Measurements from ENCODE around the gene IFFO2. TPM values are rescaled to one million over a fixed set of nuclear protein-coding genes. Genes with fewer than 3 reads are reported as not detected.

IFFO2 gene
- total RNA-seq, 1 experiment from 2014 or later, result 15.3 TPM

DNA sequence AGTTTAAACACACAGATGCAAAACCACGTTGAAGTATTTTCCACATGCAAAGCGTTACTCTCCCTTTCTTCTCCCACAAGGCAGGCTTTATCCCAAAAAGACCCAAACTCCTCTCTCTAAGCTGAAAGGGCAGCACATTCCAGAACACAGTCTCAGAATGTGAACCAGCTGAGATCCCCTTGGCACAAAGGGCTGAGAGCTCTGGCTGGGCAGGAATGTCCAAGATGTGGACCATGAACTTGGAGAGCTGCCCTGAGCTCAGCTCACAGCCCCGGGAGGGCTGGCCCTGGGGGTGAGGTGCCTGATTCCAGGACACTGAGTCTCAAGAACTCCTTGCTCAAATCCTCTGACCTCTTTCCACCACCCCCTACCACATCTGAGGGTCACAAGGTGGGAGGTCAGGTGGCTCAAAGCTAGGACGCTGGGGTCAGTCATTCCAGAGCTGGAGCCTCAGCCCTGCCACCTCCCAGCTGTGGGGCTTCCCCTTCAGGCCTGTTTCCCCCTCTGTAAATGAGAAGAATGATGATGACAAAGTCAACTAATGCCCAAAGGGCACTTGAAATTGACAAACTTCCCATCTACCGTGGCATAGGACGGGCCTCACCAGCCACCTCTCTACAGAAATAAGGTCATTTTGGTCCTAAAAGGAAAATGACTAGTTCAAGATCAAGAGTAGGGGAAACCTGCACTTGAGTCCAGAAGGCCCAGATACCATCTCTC is 65.6 kb downstream of the IFFO2 start:
- no peak for DNase-seq (ENCODE audit: low read depth in 1 of 2, low spot score in 2 of 2)
- 0 out of 2 replicates have a peak, but pooled peaks cover 4% of the 10 kb centered on the region for H3K4me1 ChIP-seq (replicated peaks)
- H3K27ac ChIP-seq, result no peak overlapping the region
- no peaks in the 10 kb centered on the region for H3K27me3 ChIP-seq (replicated peaks)
- no peaks in the 10 kb centered on the region for H3K9me3 ChIP-seq (replicated peaks)
- H3K36me3 ChIP-seq, result no peaks in the 10 kb centered on the region
- no peak overlapping the region for H3K4me3 ChIP-seq

GRCh38 chr1:18886003-18886335 is 70.5 kb downstream of the IFFO2 start:
- no peaks in the 10 kb centered on the region for H3K9me3 ChIP-seq (replicated peaks)
- no peak overlapping the region for H3K27ac ChIP-seq
- DNase-seq (ENCODE audit: low read depth in 1 of 2, low spot score in 2 of 2), result no peak
- 0 out of 2 replicates have a peak, but pooled peaks cover 5% of the 10 kb centered on the region for H3K4me1 ChIP-seq (replicated peaks)
- H3K27me3 ChIP-seq (replicated peaks), result no peaks in the 10 kb centered on the region
- 0 out of 2 replicates have a peak, but pooled peaks cover 2% of the 10 kb centered on the region for H3K36me3 ChIP-seq
- H3K4me3 ChIP-seq, result no peak overlapping the region

- no peak for DNase-seq (ENCODE audit: low read depth in 1 of 2, low spot score in 2 of 2)
- Histone ChIP-seq H3K4me1 (replicated peaks) (0 out of 2 replicates have a peak, but pooled peaks cover 5% of the 10 kb centered on the region), H3K27me3 (replicated peaks) (no peaks in the 10 kb centered on the region), H3K4me3 (no peak overlapping the region), H3K27ac (no peak overlapping the region), H3K36me3 (0 out of 2 replicates have a peak, but pooled peaks cover 2% of the 10 kb centered on the region), H3K9me3 (replicated peaks) (no peaks in the 10 kb centered on the region)
Observed at GRCh38 chr1:18885311-18886002, 71.0 kb downstream of the IFFO2 start.

- no peak for DNase-seq (ENCODE audit: low read depth in 1 of 2, low spot score in 2 of 2)
- H3K27ac ChIP-seq, result no peak overlapping the region
Observed at GRCh38 chr1:18884727-18885126, 71.7 kb downstream of the IFFO2 start.

GRCh38 chr1:18884419-18884717 is 72.1 kb downstream of the IFFO2 start:
- Histone ChIP-seq H3K27ac (no peak overlapping the region), H3K4me1 (replicated peaks) (0 out of 2 replicates have a peak, but pooled peaks cover 5% of the 10 kb centered on the region), H3K9me3 (replicated peaks) (no peaks in the 10 kb centered on the region), H3K4me3 (no peak overlapping the region), H3K36me3 (0 out of 2 replicates have a peak, but pooled peaks cover 2% of the 10 kb centered on the region), H3K27me3 (replicated peaks) (no peaks in the 10 kb centered on the region)
- DNase-seq (ENCODE audit: low read depth in 1 of 2, low spot score in 2 of 2), result no peak

More at GRCh38 chr1:18884727-18885126, 71.7 kb downstream of the IFFO2 start:
- no peak overlapping the region for H3K4me3 ChIP-seq
- no peaks in the 10 kb centered on the region for H3K9me3 ChIP-seq (replicated peaks)
- H3K36me3 ChIP-seq, result 0 out of 2 replicates have a peak, but pooled peaks cover 2% of the 10 kb centered on the region
- H3K27me3 ChIP-seq (replicated peaks), result no peaks in the 10 kb centered on the region
- 0 out of 2 replicates have a peak, but pooled peaks cover 5% of the 10 kb centered on the region for H3K4me1 ChIP-seq (replicated peaks)

GRCh38 chr1:18883636-18884418 is 72.6 kb downstream of the IFFO2 start:
- peak; percentile 57 to 78 for DNase-seq (ENCODE audit: low read depth in 1 of 2, low spot score in 2 of 2)
- Histone ChIP-seq H3K4me1 (replicated peaks) (0 out of 2 replicates have a peak, but pooled peaks cover 5% of the 10 kb centered on the region), H3K9me3 (replicated peaks) (no peaks in the 10 kb centered on the region), H3K4me3 (no peak overlapping the region), H3K27me3 (replicated peaks) (no peaks in the 10 kb centered on the region), H3K36me3 (0 out of 2 replicates have a peak, but pooled peaks cover 2% of the 10 kb centered on the region), H3K27ac (no peak overlapping the region)

DNA sequence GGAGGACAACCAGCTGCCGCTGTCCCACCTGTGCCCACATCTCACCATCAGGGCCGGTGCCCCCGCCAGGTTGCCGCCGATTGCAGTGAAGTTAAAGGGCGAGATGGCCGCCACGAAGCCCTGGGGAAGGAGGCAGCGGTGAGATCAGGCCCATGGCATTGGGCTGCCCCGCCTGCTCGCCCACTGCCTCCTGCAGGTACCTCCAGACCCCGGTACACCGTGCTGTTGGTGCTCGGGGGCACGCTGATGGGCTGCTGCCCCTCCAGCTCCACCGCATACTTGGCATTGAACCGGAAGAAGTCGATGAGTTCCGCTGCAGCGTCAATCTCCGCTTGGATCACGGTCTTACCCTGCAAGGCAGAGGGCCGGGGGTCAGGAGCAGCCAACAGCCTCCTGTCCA is 73.4 kb downstream of the IFFO2 start:
- 0 out of 2 replicates have a peak, but pooled peaks cover 2% of the 10 kb centered on the region for H3K36me3 ChIP-seq
- no peak for DNase-seq (ENCODE audit: low read depth in 1 of 2, low spot score in 2 of 2)
- no peaks in the 10 kb centered on the region for H3K27me3 ChIP-seq (replicated peaks)
- H3K27ac ChIP-seq, result no peak overlapping the region
- 0 out of 2 replicates have a peak, but pooled peaks cover 5% of the 10 kb centered on the region for H3K4me1 ChIP-seq (replicated peaks)
- no peak overlapping the region for H3K4me3 ChIP-seq
- no peaks in the 10 kb centered on the region for H3K9me3 ChIP-seq (replicated peaks)

- no peak overlapping the region for H3K27ac ChIP-seq
- DNase-seq (ENCODE audit: low read depth in 1 of 2, low spot score in 2 of 2), result no peak
- no peak overlapping the region for H3K4me3 ChIP-seq
- H3K9me3 ChIP-seq (replicated peaks), result no peaks in the 10 kb centered on the region
- 0 out of 2 replicates have a peak, but pooled peaks cover 5% of the 10 kb centered on the region for H3K4me1 ChIP-seq (replicated peaks)
- H3K27me3 ChIP-seq (replicated peaks), result no peaks in the 10 kb centered on the region
- H3K36me3 ChIP-seq, result 0 out of 2 replicates have a peak, but pooled peaks cover 2% of the 10 kb centered on the region
Observed at GRCh38 chr1:18882486-18882885, 74.0 kb downstream of the IFFO2 start.

GRCh38 chr1:18881642-18882431 is 74.6 kb downstream of the IFFO2 start:
- H3K9me3 ChIP-seq (replicated peaks), result no peaks in the 10 kb centered on the region
- H3K27me3 ChIP-seq (replicated peaks), result no peaks in the 10 kb centered on the region
- H3K36me3 ChIP-seq, result 0 out of 2 replicates have a peak, but pooled peaks cover 2% of the 10 kb centered on the region
- DNase-seq (ENCODE audit: low read depth in 1 of 2, low spot score in 2 of 2), result no peak
- no peak overlapping the region for H3K27ac ChIP-seq
- 0 out of 2 replicates have a peak, but pooled peaks cover 5% of the 10 kb centered on the region for H3K4me1 ChIP-seq (replicated peaks)
- H3K4me3 ChIP-seq, result no peak overlapping the region

- DNase-seq (ENCODE audit: low read depth in 1 of 2, low spot score in 2 of 2), result no peak
- Histone ChIP-seq H3K4me3 (no peak overlapping the region), H3K9me3 (replicated peaks) (no peaks in the 10 kb centered on the region), H3K36me3 (0 out of 2 replicates have a peak, but pooled peaks cover 2% of the 10 kb centered on the region), H3K27ac (no peak overlapping the region), H3K27me3 (replicated peaks) (no peaks in the 10 kb centered on the region), H3K4me1 (replicated peaks) (0 out of 2 replicates have a peak, but pooled peaks cover 4% of the 10 kb centered on the region)
Observed at GRCh38 chr1:18881164-18881563, 75.3 kb downstream of the IFFO2 start.

GRCh38 chr1:18880585-18880984 is 75.9 kb downstream of the IFFO2 start:
- Histone ChIP-seq H3K27ac (no peak overlapping the region), H3K4me1 (replicated peaks) (no peaks in the 10 kb centered on the region), H3K36me3 (0 out of 2 replicates have a peak, but pooled peaks cover 2% of the 10 kb centered on the region), H3K9me3 (replicated peaks) (no peaks in the 10 kb centered on the region), H3K27me3 (replicated peaks) (no peaks in the 10 kb centered on the region), H3K4me3 (no peak overlapping the region)
- no peak for DNase-seq (ENCODE audit: low read depth in 1 of 2, low spot score in 2 of 2)

DNA sequence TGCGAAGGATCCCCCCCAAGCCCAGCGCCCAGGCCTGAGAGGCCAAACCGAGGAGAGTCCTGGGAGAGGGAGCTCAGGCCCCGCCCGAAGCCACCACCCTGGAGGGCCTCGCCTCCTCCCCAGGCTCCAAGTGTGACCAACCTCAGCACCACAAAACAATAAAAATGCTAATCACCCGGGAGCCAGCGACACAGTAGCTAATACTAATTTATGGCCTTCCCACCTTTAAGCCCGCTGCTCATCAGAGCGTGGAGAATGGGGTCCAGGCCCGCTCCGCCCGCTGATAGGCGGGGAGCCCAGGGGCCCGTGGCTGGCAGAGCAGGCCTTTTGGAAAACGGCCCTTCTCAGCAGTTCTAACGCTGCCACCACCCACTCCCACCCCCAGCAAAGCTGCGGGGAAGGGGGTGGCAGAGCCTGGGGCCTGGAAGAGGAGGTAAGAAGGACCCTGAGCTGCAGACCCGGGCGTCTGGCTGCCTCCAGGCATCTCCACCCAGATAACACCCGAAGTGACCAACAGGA is 76.6 kb downstream of the IFFO2 start:
- H3K4me3 ChIP-seq, result no peak overlapping the region
- H3K27ac ChIP-seq, result no peak overlapping the region
- no peaks in the 10 kb centered on the region for H3K27me3 ChIP-seq (replicated peaks)
- no peak for DNase-seq (ENCODE audit: low read depth in 1 of 2, low spot score in 2 of 2)
- H3K36me3 ChIP-seq, result 0 out of 2 replicates have a peak, but pooled peaks cover 2% of the 10 kb centered on the region
- H3K9me3 ChIP-seq (replicated peaks), result no peaks in the 10 kb centered on the region
- no peaks in the 10 kb centered on the region for H3K4me1 ChIP-seq (replicated peaks)
